ENCODE data around the gene MDGA2.

Gene MDGA2

GRCh38 chr14:47438650-47439140 lies 236.7 kb downstream of the MDGA2 start:
- TF ChIP-seq CTCF (IDR thresholded peaks at IDR 0.05; ENCODE audit: low read depth, low read length, missing control alignments), result no peak
- no peak overlapping the region for H3K4me3 ChIP-seq (replicated peaks; ENCODE audit: low read depth, low read length)
- no peak for DNase-seq (ENCODE audit: extremely low read depth, low read depth)

- no peak for DNase-seq (ENCODE audit: extremely low read depth, low read depth)
- no peak overlapping the region for H3K4me3 ChIP-seq (replicated peaks; ENCODE audit: low read depth, low read length)
- TF ChIP-seq CTCF (IDR thresholded peaks at IDR 0.05; ENCODE audit: low read depth, low read length, missing control alignments), result no peak
These were observed 240.0 kb downstream of the MDGA2 start for GRCh38 chr14:47435331-47435965.

- no peak overlapping the region for H3K4me3 ChIP-seq (replicated peaks; ENCODE audit: low read depth, low read length)
- DNase-seq (ENCODE audit: extremely low read depth, low read depth), result no peak
- TF ChIP-seq CTCF (IDR thresholded peaks at IDR 0.05; ENCODE audit: low read depth, low read length, missing control alignments), result no peak
These were observed 247.8 kb downstream of the MDGA2 start for GRCh38 chr14:47427629-47428028.

- TF ChIP-seq CTCF (IDR thresholded peaks at IDR 0.05; ENCODE audit: low read depth, low read length, missing control alignments), result no peak
- H3K4me3 ChIP-seq (replicated peaks; ENCODE audit: low read depth, low read length), result no peak overlapping the region
- no peak for DNase-seq (ENCODE audit: extremely low read depth, low read depth)
These were observed 250.1 kb downstream of the MDGA2 start for GRCh38 chr14:47425302-47425701.

- no peak for TF ChIP-seq CTCF (IDR thresholded peaks at IDR 0.05; ENCODE audit: low read depth, low read length, missing control alignments)
- DNase-seq (ENCODE audit: extremely low read depth, low read depth), result no peak
- H3K4me3 ChIP-seq (replicated peaks; ENCODE audit: low read depth, low read length), result no peak overlapping the region
These were observed 253.2 kb downstream of the MDGA2 start for GRCh38 chr14:47422191-47422590.

GRCh38 chr14:47411523-47411922 lies 263.9 kb downstream of the MDGA2 start:
- DNase-seq (ENCODE audit: extremely low read depth, low read depth), result no peak
- no peak for TF ChIP-seq CTCF (IDR thresholded peaks at IDR 0.05; ENCODE audit: low read depth, low read length, missing control alignments)
- no peak overlapping the region for H3K4me3 ChIP-seq (replicated peaks; ENCODE audit: low read depth, low read length)

GRCh38 chr14:47392326-47392725 lies 283.1 kb downstream of the MDGA2 start:
- TF ChIP-seq CTCF (IDR thresholded peaks at IDR 0.05; ENCODE audit: low read depth, low read length, missing control alignments), result no peak
- DNase-seq (ENCODE audit: extremely low read depth, low read depth), result no peak
- H3K4me3 ChIP-seq (replicated peaks; ENCODE audit: low read depth, low read length), result no peak overlapping the region

Data from HFF-Myc (cell line).